ENCODE data around the gene HLTF. TPM values are rescaled to one million over a fixed set of nuclear protein-coding genes. Genes with fewer than 3 reads are reported as not detected.
A peak's percentile ranks its signal among the peaks of the same experiment; 100 is the strongest.

Gene HLTF
- total and polyA plus RNA-seq, 2 experiments from 2014 or later = 25.0 to 28.6 TPM

GRCh38 chr3:149129326-149130205 is 43.2 kb upstream of the HLTF start, which contains the start of gene HPS3:
Gene HPS3, plus strand, starts transcription at chr3:149129638. Its CDS starts 86 bp downstream, at chr3:149129724.
- Histone ChIP-seq H2AFZ (peak within 1 kb of the TSS; percentile 98), H3K4me2 (ENCODE audit: unreplicated experiment) (peak within 1 kb of the TSS; percentile 90), H3K4me3 (peak within 1 kb of the TSS; percentile 90), H3F3A (ENCODE audit: insufficient read depth) (peaks cover 20% of the 10 kb centered on the region), H3K9me3 (ENCODE audit: low read depth) (no peaks in the 10 kb centered on the region), H4K20me1 (ENCODE audit: insufficient read depth) (no peaks in the 10 kb centered on the region), H3K27me3 (replicated peaks; ENCODE audit: insufficient read depth) (no peaks in the 10 kb centered on the region), H3K4me1 (ENCODE audit: insufficient read depth) (peaks cover 23% of the 10 kb centered on the region), H3K27ac (peak within 1 kb of the TSS; percentile 82), H3K79me2 (ENCODE audit: insufficient read depth) (peaks cover 47% of the 10 kb centered on the region), H3K36me3 (ENCODE audit: low read depth) (no peaks in the 10 kb centered on the region), H3K9me2 (ENCODE audit: insufficient read depth) (no peaks in the 10 kb centered on the region), H3K9ac (peak within 1 kb of the TSS; percentile 86)
- 0 to 1% methylated on average over 76 to 83 of the region's 84 CpGs for WGBS, 2 experiments (ENCODE audit: low coverage in 1 of 2, low lambda C conversion rate in 2 of 2, missing lambda C conversion rate in 2 of 2)
- in situ Hi-C loops (cut with MboI) = no loop called here
- TF ChIP-seq EZH2 (IDR thresholded peaks at IDR 0.05; ENCODE audit: insufficient read depth, poor library complexity, severe bottlenecking) (no peak), EZH2phosphoT487 (IDR thresholded peaks at IDR 0.05; ENCODE audit: insufficient read depth, low read depth) (no peak)
- peak; percentile 99 for DNase-seq

GRCh38 chr3:149128821-149129220 is 42.5 kb upstream of the HLTF start:
- Histone ChIP-seq H3K79me2 (ENCODE audit: insufficient read depth) (peaks cover 40% of the 10 kb centered on the region), H3K9me3 (ENCODE audit: low read depth) (no peaks in the 10 kb centered on the region), H2AFZ (peak overlapping the region; percentile 98), H3K9ac (peak overlapping the region; percentile 86), H3K4me2 (ENCODE audit: unreplicated experiment) (peak overlapping the region; percentile 90), H3K9me2 (ENCODE audit: insufficient read depth) (no peaks in the 10 kb centered on the region), H3K4me3 (peak overlapping the region; percentile 90), H3F3A (ENCODE audit: insufficient read depth) (peaks cover 20% of the 10 kb centered on the region), H4K20me1 (ENCODE audit: insufficient read depth) (no peaks in the 10 kb centered on the region), H3K27ac (peak overlapping the region; percentile 82), H3K27me3 (replicated peaks; ENCODE audit: insufficient read depth) (no peaks in the 10 kb centered on the region), H3K36me3 (ENCODE audit: low read depth) (no peaks in the 10 kb centered on the region), H3K4me1 (ENCODE audit: insufficient read depth) (peaks cover 23% of the 10 kb centered on the region)
- no peak for TF ChIP-seq EZH2 (IDR thresholded peaks at IDR 0.05; ENCODE audit: insufficient read depth, poor library complexity, severe bottlenecking)
- TF ChIP-seq EZH2phosphoT487 (IDR thresholded peaks at IDR 0.05; ENCODE audit: insufficient read depth, low read depth) = no peak
- in situ Hi-C loops (cut with MboI) = no loop called here
- DNase-seq = peak; percentile 32
- WGBS, 2 experiments (ENCODE audit: low coverage in 1 of 2, low lambda C conversion rate in 2 of 2, missing lambda C conversion rate in 2 of 2) = 3 to 6% methylated on average over 4 of the region's 4 CpGs

DNA sequence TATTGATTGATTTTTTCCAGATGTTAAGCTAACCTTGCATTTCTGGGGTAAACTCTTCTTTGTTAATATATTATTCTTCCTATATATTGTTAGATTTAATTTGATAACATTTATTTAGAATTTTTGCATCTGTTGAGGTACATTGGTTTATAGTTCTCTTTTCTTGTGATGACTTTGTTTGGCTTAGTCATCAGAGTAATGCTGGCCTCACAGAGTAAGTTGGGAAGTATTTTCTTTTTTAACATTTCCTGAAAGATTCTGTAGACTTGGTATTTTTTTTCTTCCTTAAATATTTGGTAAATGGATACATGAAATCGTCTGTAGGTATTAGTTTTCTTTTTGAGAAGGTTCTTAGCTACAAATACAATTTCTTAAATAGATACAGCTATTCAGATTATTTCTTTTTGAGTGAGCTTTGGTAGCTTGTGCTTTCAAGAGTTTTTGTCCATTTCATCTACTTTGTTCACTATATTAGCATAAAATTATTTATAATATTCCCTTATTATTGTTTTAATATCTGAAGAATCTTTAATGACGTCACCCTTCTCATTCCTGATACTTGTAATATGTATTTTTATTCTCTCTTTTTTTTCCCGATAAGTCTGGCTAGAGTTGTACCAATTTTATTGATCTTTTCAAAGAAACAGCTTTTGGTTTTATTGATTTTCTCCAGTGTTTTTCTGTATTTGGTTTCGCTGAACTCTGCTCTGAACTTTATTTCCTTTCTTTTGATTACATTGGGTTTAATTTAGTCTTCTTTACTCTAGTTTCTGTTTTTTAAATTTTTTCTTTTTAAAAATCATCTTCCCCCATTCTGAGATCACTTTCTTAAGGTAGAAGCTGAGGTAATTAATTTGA is 36.6 kb upstream of the HLTF start:
- WGBS, 2 experiments (ENCODE audit: low coverage in 1 of 2, low lambda C conversion rate in 2 of 2, missing lambda C conversion rate in 2 of 2) = 80 to 81% methylated on average over 4 of the region's 4 CpGs
- in situ Hi-C loops (cut with MboI) = loop anchor here (25.0 kb wide), 1 partner anchor 364 kb away; no protein-coding TSS in a partner anchor
- no peaks in the 10 kb centered on the region for H3K27me3 ChIP-seq (replicated peaks; ENCODE audit: insufficient read depth)

More for the DNA sequence above, 36.6 kb upstream of the HLTF start:
- H3K27ac ChIP-seq = no peak overlapping the region
- H3K79me2 ChIP-seq (ENCODE audit: insufficient read depth) = no peaks in the 10 kb centered on the region
- peak; percentile 55 for DNase-seq
- H4K20me1 ChIP-seq (ENCODE audit: insufficient read depth) = no peaks in the 10 kb centered on the region
- peaks cover 6% of the 10 kb centered on the region; the same call in 1 of the 2 replicates for H3K4me1 ChIP-seq (ENCODE audit: insufficient read depth)
- TF ChIP-seq EZH2 (IDR thresholded peaks at IDR 0.05; ENCODE audit: insufficient read depth, poor library complexity, severe bottlenecking) (no peak), EZH2phosphoT487 (IDR thresholded peaks at IDR 0.05; ENCODE audit: insufficient read depth, low read depth) (no peak)
- no peak overlapping the region for H3K9ac ChIP-seq
- no peaks in the 10 kb centered on the region for H3F3A ChIP-seq (ENCODE audit: insufficient read depth)
- no peak overlapping the region for H3K4me3 ChIP-seq
- H3K36me3 ChIP-seq (ENCODE audit: low read depth) = no peaks in the 10 kb centered on the region
- no peak overlapping the region for H3K4me2 ChIP-seq (ENCODE audit: unreplicated experiment)
- no peaks in the 10 kb centered on the region for H3K9me3 ChIP-seq (ENCODE audit: low read depth)
- no peak overlapping the region for H2AFZ ChIP-seq
- H3K9me2 ChIP-seq (ENCODE audit: insufficient read depth) = no peaks in the 10 kb centered on the region
